SU-DHL-6 (cell line): ENCODE measurements around the gene CD2.

Source experiments
- H2AFZ ChIP-seq: fragments of 200-600 bp; sonication (generic); 2 replicates; pipeline ENCODE4 v1.6.1; 2014; ENCODE audit warnings: low read depth, mild to moderate bottlenecking, moderate library complexity, mixed read lengths, antibody characterized with exemption, low read length; ENCODE audit not compliant: severe bottlenecking
- H3F3A ChIP-seq: fragments of 200-600 bp; shearing (Covaris generic); 2 replicates; pipeline ENCODE4 v1.6.0; 2016; ENCODE audit warnings: antibody characterized with exemption, mild to moderate bottlenecking; ENCODE audit not compliant: insufficient read depth
- H3K27ac ChIP-seq: fragments of 200-600 bp; sonication (generic); 2 replicates; pipeline ENCODE4 v1.5.1; 2016; ENCODE audit warnings: low read depth, mild to moderate bottlenecking, low read length, moderate library complexity, mixed read lengths
- H3K27me3 ChIP-seq: fragments of 200-600 bp; sonication (generic), shearing (Covaris generic); 2 replicates; pipeline ENCODE4 v1.6.0; 2014; ENCODE audit warnings: mild to moderate bottlenecking, low read length
- H3K36me3 ChIP-seq: fragments of 200-600 bp; sonication (generic); 2 replicates; pipeline ENCODE4 v1.6.1; 2014; ENCODE audit warnings: mild to moderate bottlenecking, low read length, mixed read lengths
- H3K4me2 ChIP-seq: fragments of 300-600, 200-600 bp; shearing (Covaris generic), sonication (generic); 2 replicates; pipeline ENCODE4 v1.6.0; 2014; ENCODE audit warnings: low read length, low read depth, mild to moderate bottlenecking; ENCODE audit not compliant: poor library complexity, severe bottlenecking
- H3K4me3 ChIP-seq: fragments of 200-600 bp; sonication (generic); 2 replicates; pipeline ENCODE4 v1.5.1; 2014; ENCODE audit warnings: antibody characterized with exemption, low read length, mild to moderate bottlenecking, mixed read lengths; ENCODE audit not compliant: insufficient read depth, poor library complexity, severe bottlenecking
- H3K79me2 ChIP-seq: fragments of 200-600 bp; sonication (generic); 2 replicates; pipeline ENCODE4 v1.6.1; 2014; ENCODE audit warnings: mild to moderate bottlenecking, low read length, moderate library complexity; ENCODE audit not compliant: insufficient read depth
- H3K9ac ChIP-seq: fragments of 200-600 bp; sonication (generic); 2 replicates; pipeline ENCODE4 v1.7.0; 2014; ENCODE audit warnings: mild to moderate bottlenecking, low read length
- H3K9me2 ChIP-seq: fragments of 200-600 bp; sonication (generic); replicated peaks from 2 replicates; pipeline ENCODE4 v1.6.1; 2014; ENCODE audit warnings: low read length; ENCODE audit not compliant: insufficient read depth
- H3K9me3 ChIP-seq: fragments of 200-600 bp; sonication (generic); 2 replicates; pipeline ENCODE4 v1.6.1; 2014; ENCODE audit warnings: low read length, mixed read lengths; ENCODE audit not compliant: insufficient read depth
- H4K20me1 ChIP-seq: fragments of 200-600 bp; sonication (generic); 2 replicates; pipeline ENCODE4 v1.6.1; 2014; ENCODE audit warnings: low read depth, mild to moderate bottlenecking, antibody characterized with exemption, low read length, moderate library complexity, mixed read lengths
- CTCF ChIP-seq: fragments of 200-600 bp; sonication (generic); IDR thresholded peaks from one replicate; pipeline ENCODE4 v1.5.1; 2017; ENCODE audit warnings: antibody characterized with exemption, mild to moderate bottlenecking, low read length, moderate library complexity; ENCODE audit not compliant: insufficient read depth, poor library complexity, severe bottlenecking
- EZH2phosphoT487 ChIP-seq: fragments of 200-600 bp; sonication (generic), shearing (Covaris generic); conservative IDR thresholded peaks from 2 replicates; pipeline ENCODE4 v1.6.1; 2018; ENCODE audit warnings: mild to moderate bottlenecking, antibody characterized with exemption, low read length, moderate library complexity, mixed read lengths

Gene CD2

DNA sequence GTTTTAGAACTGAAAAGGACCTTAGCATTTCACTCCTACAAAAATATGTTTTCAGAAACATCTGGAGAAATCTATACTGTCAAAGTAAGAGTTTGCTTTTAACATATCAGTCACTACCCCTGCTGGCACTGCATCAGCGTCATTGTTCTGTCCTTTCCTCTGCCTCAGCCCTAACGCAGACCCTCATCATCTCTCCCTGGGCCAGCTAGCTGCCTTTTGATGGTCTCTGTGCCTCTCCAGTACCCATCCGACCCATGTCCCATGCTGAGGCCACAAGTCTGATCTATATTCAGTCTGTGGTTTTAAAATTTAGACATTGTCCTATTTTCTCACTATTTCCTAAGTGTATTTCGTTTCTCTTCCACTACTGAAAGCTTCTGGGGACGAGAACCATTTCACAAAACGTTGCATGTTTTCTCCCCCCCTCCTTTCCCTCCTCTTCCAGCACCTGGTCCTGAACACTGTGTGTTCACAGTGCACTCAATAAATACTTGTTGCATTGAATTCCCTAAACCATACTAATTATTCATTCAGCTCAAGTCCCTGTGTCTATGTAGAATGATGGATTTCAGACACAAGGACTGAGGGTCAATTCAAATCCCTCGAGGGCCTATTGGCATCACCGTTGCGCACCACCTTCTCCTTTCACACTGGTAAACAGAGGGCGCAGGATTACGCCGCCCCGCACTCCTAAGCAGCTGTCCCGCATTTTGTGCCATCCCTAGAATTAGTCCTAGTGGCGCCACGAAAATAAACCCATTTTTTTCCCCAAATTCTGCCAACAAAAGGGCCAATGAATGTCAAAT lies 53.4 kb downstream of the CD2 start:
- H3K9ac ChIP-seq: no peak overlapping the region

GRCh38 chr1:116808200-116808847 lies 54.1 kb downstream of the CD2 start:
- no peak overlapping the region for H2AFZ ChIP-seq
- TF ChIP-seq EZH2phosphoT487 (no peak), CTCF (no peak)
- no peak overlapping the region for H3K9ac ChIP-seq
- H3K4me3 ChIP-seq: no peak overlapping the region
- no peaks in the 10 kb centered on the region for H3F3A ChIP-seq
- no peak overlapping the region for H3K4me2 ChIP-seq
- no peaks in the 10 kb centered on the region for H3K79me2 ChIP-seq
- H3K27me3 ChIP-seq: no peaks in the 10 kb centered on the region
- H3K27ac ChIP-seq: no peak overlapping the region
- H3K9me3 ChIP-seq: peaks cover 7% of the 10 kb centered on the region; the same call in 1 of the 2 replicates
- H3K9me2 ChIP-seq: no peaks in the 10 kb centered on the region
- H4K20me1 ChIP-seq: no peaks in the 10 kb centered on the region
- no peaks in the 10 kb centered on the region for H3K36me3 ChIP-seq

More for the DNA sequence above, 53.4 kb downstream of the CD2 start:
- H2AFZ ChIP-seq: no peak overlapping the region
- H3K27me3 ChIP-seq: no peaks in the 10 kb centered on the region
- peaks cover 2% of the 10 kb centered on the region; the same call in 1 of the 2 replicates for H3K9me3 ChIP-seq
- no peaks in the 10 kb centered on the region for H3F3A ChIP-seq
- TF ChIP-seq EZH2phosphoT487: no peak
- no peaks in the 10 kb centered on the region for H4K20me1 ChIP-seq
- H3K4me3 ChIP-seq: no peak overlapping the region
- no peaks in the 10 kb centered on the region for H3K36me3 ChIP-seq
- H3K4me2 ChIP-seq: no peak overlapping the region
- no peaks in the 10 kb centered on the region for H3K9me2 ChIP-seq
- no peak overlapping the region for H3K27ac ChIP-seq
- H3K79me2 ChIP-seq: no peaks in the 10 kb centered on the region

- Histone ChIP-seq H3F3A (no peaks in the 10 kb centered on the region), H3K79me2 (no peaks in the 10 kb centered on the region), H4K20me1 (no peaks in the 10 kb centered on the region), H3K27ac (no peak overlapping the region), H3K9me3 (peaks cover 10% of the 10 kb centered on the region; the same call in 1 of the 2 replicates), H3K27me3 (no peaks in the 10 kb centered on the region), H3K4me3 (no peak overlapping the region), H3K9me2 (no peaks in the 10 kb centered on the region), H2AFZ (no peak overlapping the region), H3K9ac (no peak overlapping the region), H3K4me2 (no peak overlapping the region), H3K36me3 (no peaks in the 10 kb centered on the region)
- no peak for TF ChIP-seq EZH2phosphoT487
- TF ChIP-seq CTCF: no peak
Measured at GRCh38 chr1:116808848-116809508, 54.7 kb downstream of the CD2 start.
